GM12891 (cell line): Measurements from ENCODE around the gene FGF10.

Experiments
- DNase-seq: peaks from one replicate; pipeline ENCODE4 v3.0.0; 2011; ENCODE audit warnings: low spot score; ENCODE audit not compliant: insufficient read length
- FAIRE-seq: peaks from 2 replicates; lab custom pipeline; 2011; peaks lifted over from hg19 to GRCh38; lab: Jason Lieb, UNC
- PAX5 ChIP-seq: IDR thresholded peaks from 2 replicates; pipeline ENCODE4 v1.6.1; 2011; ENCODE audit warnings: low read length, moderate library complexity, mild to moderate bottlenecking; ENCODE audit not compliant: insufficient read depth, severe bottlenecking
- POLR2A ChIP-seq: IDR thresholded peaks from 2 replicates; pipeline ENCODE4 v1.6.1; 2011; ENCODE audit warnings: low read depth, low read length, control low read depth
- POLR2AphosphoS5 ChIP-seq: IDR thresholded peaks from 2 replicates; pipeline ENCODE4 v1.6.1; 2011; ENCODE audit warnings: low read depth, low read length, control low read depth
- POU2F2 ChIP-seq: IDR thresholded peaks from 2 replicates; pipeline ENCODE4 v1.6.1; 2011; ENCODE audit warnings: low read depth, mild to moderate bottlenecking, control low read depth, low read length, moderate library complexity
- SPI1 ChIP-seq: IDR thresholded peaks from 2 replicates; pipeline ENCODE4 v1.6.1; 2011; ENCODE audit warnings: low read depth, low read length, control low read depth
- TAF1 ChIP-seq: IDR thresholded peaks from 2 replicates; pipeline ENCODE4 v1.6.1; 2011; ENCODE audit warnings: low read depth, low read length, control low read depth

Gene FGF10

DNA sequence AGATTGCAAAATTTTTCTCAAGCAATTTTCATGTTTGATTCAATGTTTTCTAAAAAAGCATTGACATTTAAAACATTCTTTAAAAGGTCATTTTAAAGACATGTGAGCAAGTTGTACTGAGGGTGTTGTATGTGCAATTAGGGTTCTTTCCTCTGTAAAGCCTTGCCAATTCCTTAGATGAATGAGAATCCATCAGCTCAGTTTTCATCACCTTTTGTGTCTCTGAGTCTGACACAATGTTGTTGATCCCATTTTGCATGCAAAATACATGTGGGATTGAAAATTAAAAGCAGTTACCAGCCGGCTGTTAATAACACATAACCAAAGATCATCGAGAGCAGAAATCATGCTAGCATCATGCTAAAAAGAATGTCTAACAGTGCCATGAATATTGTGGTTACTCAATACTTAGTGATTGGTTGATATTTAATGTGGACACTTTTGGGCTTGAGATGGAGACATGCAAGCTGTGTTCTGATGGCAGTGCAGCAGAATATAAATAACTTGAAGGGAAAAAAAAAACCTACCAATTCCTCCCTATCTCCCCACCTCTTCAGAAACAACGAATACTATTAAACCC is 57.7 kb downstream of the FGF10 start:
- TF ChIP-seq POLR2AphosphoS5 = no peak
- TF ChIP-seq POLR2A = no peak
- TF ChIP-seq POU2F2 = no peak
- no peak for TF ChIP-seq SPI1
- no peak for TF ChIP-seq PAX5
- no peak for TF ChIP-seq TAF1
- no peak for FAIRE-seq

GRCh38 chr5:44329716-44330115 is 59.5 kb downstream of the FGF10 start:
- DNase-seq (no peak), FAIRE-seq (no peak)
- TF ChIP-seq POU2F2 = no peak
- no peak for TF ChIP-seq POLR2AphosphoS5
- no peak for TF ChIP-seq TAF1
- TF ChIP-seq SPI1 = no peak
- TF ChIP-seq PAX5 = no peak
- no peak for TF ChIP-seq POLR2A

More for the DNA sequence above, 57.7 kb downstream of the FGF10 start:
- no peak for DNase-seq

GRCh38 chr5:44321144-44321725 is 68.0 kb downstream of the FGF10 start:
- DNase-seq (no peak), FAIRE-seq (no peak)
- no peak for TF ChIP-seq POLR2A

- TF ChIP-seq POLR2AphosphoS5 = no peak
- no peak for TF ChIP-seq POLR2A
- TF ChIP-seq POU2F2 = no peak
- TF ChIP-seq PAX5 = no peak
- TF ChIP-seq TAF1 = no peak
- no peak for TF ChIP-seq SPI1
- no peak for DNase-seq
- FAIRE-seq = no peak
These were observed 69.0 kb downstream of the FGF10 start for GRCh38 chr5:44320188-44320587.

DNA sequence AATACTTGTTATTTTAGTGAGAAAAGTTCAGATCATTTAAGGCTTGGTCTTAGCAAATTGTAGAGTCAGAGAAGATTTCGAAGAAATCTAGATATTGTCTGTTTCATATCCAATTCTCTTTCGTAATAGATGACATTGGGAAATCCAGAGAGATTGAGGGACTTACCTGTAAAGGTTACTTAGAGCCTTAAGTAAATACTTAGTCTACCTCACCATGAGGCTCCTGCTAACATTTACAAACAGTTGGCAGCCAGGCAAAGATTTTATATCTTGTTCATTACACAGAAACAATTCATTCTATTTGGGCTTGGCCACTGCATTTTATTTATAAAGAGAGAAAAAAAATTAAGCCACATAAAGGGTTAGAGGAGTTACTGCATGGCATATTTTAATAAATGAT is 70.3 kb downstream of the FGF10 start:
- no peak for DNase-seq
- no peak for TF ChIP-seq POLR2AphosphoS5
- TF ChIP-seq POU2F2 = no peak
- no peak for TF ChIP-seq PAX5
- no peak for TF ChIP-seq TAF1
- no peak for TF ChIP-seq POLR2A
- TF ChIP-seq SPI1 = no peak
- FAIRE-seq = no peak

GRCh38 chr5:44312374-44312773 is 76.8 kb downstream of the FGF10 start:
- TF ChIP-seq PAX5 (no peak), TAF1 (no peak)

GRCh38 chr5:44300551-44300950 is 88.7 kb downstream of the FGF10 start:
- DNase-seq (no peak), FAIRE-seq (no peak)
- TF ChIP-seq POLR2A (no peak), POLR2AphosphoS5 (no peak), PAX5 (no peak), POU2F2 (no peak), SPI1 (no peak), TAF1 (no peak)

More at GRCh38 chr5:44312374-44312773, 76.8 kb downstream of the FGF10 start:
- DNase-seq (no peak), FAIRE-seq (no peak)

- FAIRE-seq (no peak), DNase-seq (no peak)
- no peak for TF ChIP-seq PAX5
- no peak for TF ChIP-seq POLR2AphosphoS5
- no peak for TF ChIP-seq SPI1
- TF ChIP-seq POLR2A = no peak
- TF ChIP-seq TAF1 = no peak
- no peak for TF ChIP-seq POU2F2
These were observed 89.8 kb downstream of the FGF10 start for GRCh38 chr5:44299394-44299793.

DNA sequence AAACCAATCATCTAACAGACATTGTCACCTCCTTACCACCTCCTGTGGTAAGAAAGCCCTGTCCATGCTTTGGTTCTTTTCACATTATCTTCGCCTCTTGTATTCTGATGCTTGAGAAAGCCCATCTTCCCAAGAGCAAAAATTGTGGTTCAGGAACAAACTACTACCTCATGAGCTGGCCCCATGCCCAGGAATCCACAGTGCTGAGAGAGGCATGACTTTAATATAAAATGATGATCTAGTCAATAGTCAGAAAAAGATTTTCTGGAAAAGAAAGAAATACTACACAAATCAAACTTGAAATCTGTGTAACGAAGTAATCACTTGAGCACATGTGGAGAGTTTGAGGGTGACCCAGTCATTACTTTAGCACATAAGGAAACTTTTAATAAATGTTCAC is 94.7 kb downstream of the FGF10 start:
- FAIRE-seq = no peak
- no peak for DNase-seq
- TF ChIP-seq PAX5 (no peak), POLR2A (no peak), SPI1 (no peak), TAF1 (no peak), POLR2AphosphoS5 (no peak), POU2F2 (no peak)

GRCh38 chr5:44292736-44293135 is 96.5 kb downstream of the FGF10 start:
- TF ChIP-seq PAX5 (no peak), POLR2AphosphoS5 (no peak), TAF1 (no peak), SPI1 (no peak), POLR2A (no peak), POU2F2 (no peak)
- no peak for FAIRE-seq
- DNase-seq = no peak
